ENCODE results near the gene TSTD1.

- TF ChIP-seq POLR2A (IDR thresholded peaks at IDR 0.05), result no peak
- no peak for TF ChIP-seq CTCF (IDR thresholded peaks at IDR 0.05)
Measured at GRCh38 chr1:161066694-161067093, 27.9 kb upstream of the TSTD1 start.

Data from Peyer's patch (tissue), 4 donors.